ENCODE data around the gene PRODH2. TPM values are rescaled to one million over a fixed set of nuclear protein-coding genes. Genes with fewer than 3 reads are reported as not detected.

The PRODH2 gene
- total RNA-seq, 2 experiments from 2014 or later: not detected

GRCh38 chr19:35775298-35776101 is 37.1 kb downstream of the PRODH2 start, which contains the start of gene ARHGAP33:
ARHGAP33 (plus strand) TSS chr19:35775564; CDS start chr19:35775659, 95 bp downstream.
- Histone ChIP-seq H3K27me3 (ENCODE audit: control insufficient read depth in 1 of 2, insufficient read depth in 2 of 2, low read length in 2 of 2) (no peaks in the 10 kb centered on the region), H3K27ac (ENCODE audit: low read depth in 1 of 2, low read length in 2 of 2) (no peak within 1 kb of the TSS), H3K4me1 (ENCODE audit: insufficient read depth, low read length) (peaks cover 21% of the 10 kb centered on the region), H3K4me3 (ENCODE audit: low read length) (peak within 1 kb of the TSS; percentile 69), H3K36me3 (ENCODE audit: insufficient read depth, low read length) (peaks cover 4% of the 10 kb centered on the region), H3K9me3 (ENCODE audit: control insufficient read depth in 1 of 2, insufficient read depth in 1 of 2, low read length in 2 of 2) (no peaks in the 10 kb centered on the region)
- no peaks in the 10 kb centered on the region for H3K9me3 Mint-ChIP-seq
- no peak within 1 kb of the TSS for H3K27ac Mint-ChIP-seq
- TF ChIP-seq, protein P1, sequence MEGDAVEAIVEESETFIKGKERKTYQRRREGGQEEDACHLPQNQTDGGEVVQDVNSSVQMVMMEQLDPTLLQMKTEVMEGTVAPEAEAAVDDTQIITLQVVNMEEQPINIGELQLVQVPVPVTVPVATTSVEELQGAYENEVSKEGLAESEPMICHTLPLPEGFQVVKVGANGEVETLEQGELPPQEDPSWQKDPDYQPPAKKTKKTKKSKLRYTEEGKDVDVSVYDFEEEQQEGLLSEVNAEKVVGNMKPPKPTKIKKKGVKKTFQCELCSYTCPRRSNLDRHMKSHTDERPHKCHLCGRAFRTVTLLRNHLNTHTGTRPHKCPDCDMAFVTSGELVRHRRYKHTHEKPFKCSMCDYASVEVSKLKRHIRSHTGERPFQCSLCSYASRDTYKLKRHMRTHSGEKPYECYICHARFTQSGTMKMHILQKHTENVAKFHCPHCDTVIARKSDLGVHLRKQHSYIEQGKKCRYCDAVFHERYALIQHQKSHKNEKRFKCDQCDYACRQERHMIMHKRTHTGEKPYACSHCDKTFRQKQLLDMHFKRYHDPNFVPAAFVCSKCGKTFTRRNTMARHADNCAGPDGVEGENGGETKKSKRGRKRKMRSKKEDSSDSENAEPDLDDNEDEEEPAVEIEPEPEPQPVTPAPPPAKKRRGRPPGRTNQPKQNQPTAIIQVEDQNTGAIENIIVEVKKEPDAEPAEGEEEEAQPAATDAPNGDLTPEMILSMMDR (IDR thresholded peaks at IDR 0.05): no peak
- POLR2A ChIA-PET: interaction anchor here (1.3 kb wide), 1 partner anchor 31 kb away, joined by 4 read pairs; the partner anchor contains the start of gene U2AF1L4
- no peaks in the 10 kb centered on the region for H3K27me3 Mint-ChIP-seq
- CTCF ChIA-PET: no interaction called here
- H3K4me3 Mint-ChIP-seq: peak within 1 kb of the TSS; percentile 90
- peak; percentile 98 for ATAC-seq (ENCODE audit: poor library complexity)
- H3K36me3 Mint-ChIP-seq (ENCODE audit: low read depth): peaks cover 3% of the 10 kb centered on the region
- peak; percentile 96 to 100 (median 98) for DNase-seq
- intact Hi-C loops (cut with DNase I, micrococcal nuclease): loop anchor here (2.0 to 10.0 kb wide), 3 partner anchors 17 to 282 kb away; partner anchors contain the start of genes PROSER3 (in 2 of the 2) and LRFN3 (in 1 of the 2)
- H3K4me1 Mint-ChIP-seq (ENCODE audit: low read depth): peaks cover 24% of the 10 kb centered on the region

DNA sequence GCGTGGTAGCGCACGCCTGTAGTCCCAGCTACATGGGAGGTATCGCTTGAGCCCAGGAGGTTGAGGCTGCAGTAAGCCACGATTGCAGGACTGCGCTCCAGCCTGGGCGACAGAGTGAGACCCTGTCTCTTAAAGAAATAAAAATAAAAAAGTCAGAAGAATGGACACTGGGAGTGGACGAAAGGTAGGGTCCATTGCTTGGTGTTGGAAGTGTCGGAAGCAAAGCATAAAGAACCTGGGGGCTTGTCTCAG is 37.7 kb downstream of the PRODH2 start:
- peaks cover 21% of the 10 kb centered on the region for H3K4me1 ChIP-seq (ENCODE audit: insufficient read depth, low read length)
- H3K36me3 Mint-ChIP-seq (ENCODE audit: low read depth): peaks cover 3% of the 10 kb centered on the region
- H3K27ac Mint-ChIP-seq: no peak overlapping the region
- H3K36me3 ChIP-seq (ENCODE audit: insufficient read depth, low read length): peaks cover 4% of the 10 kb centered on the region
- intact Hi-C loops (cut with DNase I, micrococcal nuclease): loop anchor here (2.0 to 10.0 kb wide), 3 partner anchors 16 to 282 kb away; partner anchors contain the start of genes PROSER3 (in 2 of the 2) and LRFN3 (in 1 of the 2)
- H3K4me3 Mint-ChIP-seq: peak overlapping the region; percentile 90
- ChIA-PET POLR2A (no interaction called here), CTCF (no interaction called here)
- H3K27me3 ChIP-seq (ENCODE audit: control insufficient read depth in 1 of 2, insufficient read depth in 2 of 2, low read length in 2 of 2): no peaks in the 10 kb centered on the region
- no peaks in the 10 kb centered on the region for H3K27me3 Mint-ChIP-seq
- TF ChIP-seq, protein P1 (IDR thresholded peaks at IDR 0.05): no peak
- H3K9me3 Mint-ChIP-seq: no peaks in the 10 kb centered on the region
- H3K9me3 ChIP-seq (ENCODE audit: control insufficient read depth in 1 of 2, insufficient read depth in 1 of 2, low read length in 2 of 2): no peaks in the 10 kb centered on the region
- H3K4me1 Mint-ChIP-seq (ENCODE audit: low read depth): peaks cover 24% of the 10 kb centered on the region
- DNase-seq (no peak), ATAC-seq (ENCODE audit: poor library complexity) (no peak)
- no peak overlapping the region for H3K27ac ChIP-seq (ENCODE audit: low read depth in 1 of 2, low read length in 2 of 2)
- peak overlapping the region; percentile 69 for H3K4me3 ChIP-seq (ENCODE audit: low read length)

DNA sequence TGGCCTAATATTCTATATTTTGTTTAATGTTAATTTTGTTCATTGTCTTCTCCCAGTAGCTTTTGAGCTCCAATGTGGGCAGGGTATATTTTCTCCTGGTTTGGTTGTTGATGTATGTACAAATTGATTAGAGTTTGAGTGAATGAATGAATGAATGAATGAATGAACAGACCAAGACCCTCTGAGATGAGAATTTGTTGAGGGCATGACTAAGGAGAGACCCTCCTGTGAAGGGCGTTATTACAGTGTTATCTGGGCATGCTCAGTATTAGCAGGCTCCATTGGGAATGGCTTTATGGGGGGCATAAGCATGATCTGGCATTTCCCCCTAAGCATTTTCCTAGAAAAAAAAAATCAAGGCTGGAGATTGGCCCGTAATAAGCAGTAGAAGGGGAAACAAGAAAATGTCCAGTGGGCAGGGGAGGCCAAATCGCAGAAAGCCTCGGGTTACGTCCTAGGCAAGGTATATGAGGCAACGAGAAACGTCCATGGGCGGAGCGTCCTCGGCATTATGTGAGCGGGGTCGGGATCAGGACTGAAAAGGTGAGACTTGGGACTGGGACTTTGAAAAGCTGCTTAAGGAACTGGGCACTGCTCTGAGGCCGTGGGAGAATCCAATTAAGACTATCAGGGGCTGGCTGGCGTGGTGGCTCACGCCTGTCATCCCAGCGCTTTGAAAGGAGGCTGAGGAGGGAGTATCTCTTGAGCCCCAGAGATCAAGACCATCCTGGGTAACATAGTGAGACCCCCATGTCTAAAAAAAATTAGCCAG is 38.2 kb downstream of the PRODH2 start:
- Histone ChIP-seq H3K36me3 (ENCODE audit: insufficient read depth, low read length) (peaks cover 4% of the 10 kb centered on the region), H3K4me1 (ENCODE audit: insufficient read depth, low read length) (peaks cover 21% of the 10 kb centered on the region), H3K9me3 (ENCODE audit: control insufficient read depth in 1 of 2, insufficient read depth in 1 of 2, low read length in 2 of 2) (no peaks in the 10 kb centered on the region), H3K4me3 (ENCODE audit: low read length) (peak overlapping the region; percentile 69), H3K27ac (ENCODE audit: low read depth in 1 of 2, low read length in 2 of 2) (no peak overlapping the region), H3K27me3 (ENCODE audit: control insufficient read depth in 1 of 2, insufficient read depth in 2 of 2, low read length in 2 of 2) (no peaks in the 10 kb centered on the region)
- POLR2A ChIA-PET: no interaction called here
- CTCF ChIA-PET: no interaction called here
- Mint-ChIP-seq H3K36me3 (ENCODE audit: low read depth) (no peaks in the 10 kb centered on the region), H3K4me3 (peak overlapping the region; percentile 90), H3K27ac (no peak overlapping the region), H3K4me1 (ENCODE audit: low read depth) (peaks cover 24% of the 10 kb centered on the region), H3K27me3 (no peaks in the 10 kb centered on the region), H3K9me3 (no peaks in the 10 kb centered on the region)
- TF ChIP-seq, protein P1 (IDR thresholded peaks at IDR 0.05): no peak
- DNase-seq (peak in 1 of 14 experiments; percentile 26), ATAC-seq (ENCODE audit: poor library complexity) (no peak)
- intact Hi-C loops (cut with DNase I, micrococcal nuclease): loop anchor here (2.0 to 10.0 kb wide), 3 partner anchors 16 to 283 kb away; partner anchors contain the start of genes PROSER3 (in 2 of the 2) and LRFN3 (in 1 of the 2)
